Sigmoid colon (tissue), 7 donors: Measurements from ENCODE around the gene DUOXA1. TPM values are rescaled to one million over a fixed set of nuclear protein-coding genes. Genes with fewer than 3 reads are reported as not detected.

ENCODE experiments used
- DNase-seq: peaks from one replicate; pipeline ENCODE4 v3.0.0-alpha.2; 2019
- H3K27ac ChIP-seq, 4 donors: fragments of 200-600 bp; sonication (generic); one replicate each; pipeline ENCODE4 v1.5.1; 2016 to 2019; ENCODE audit warnings: mild to moderate bottlenecking in 1 of 4
- H3K27me3 ChIP-seq, 3 donors: fragments of 200-600 bp; sonication (generic); one replicate each; pipeline ENCODE4 v1.5.1; 2019; ENCODE audit warnings: mild to moderate bottlenecking in 1 of 3
- H3K36me3 ChIP-seq, 4 donors: fragments of 200-600 bp; sonication (generic); one replicate each; pipeline ENCODE4 v1.5.1; 2016 to 2019
- H3K4me1 ChIP-seq, 4 donors: fragments of 200-600 bp; sonication (generic); one replicate each; pipeline ENCODE4 v1.5.1; 2017 to 2019
- H3K4me3 ChIP-seq, 4 donors: fragments of 200-600 bp; sonication (generic); one replicate each; pipeline ENCODE4 v1.5.1; 2017 to 2019; ENCODE audit warnings: mild to moderate bottlenecking in 2 of 4, moderate library complexity in 1 of 4
- H3K9me3 ChIP-seq, 4 donors: fragments of 200-600 bp in 3 of 4; sonication (generic) in 3 of 4; one replicate each; pipeline versions ENCODE4 v1.5.1 to v1.6.1; 2013 to 2019
- CTCF ChIP-seq, 4 experiments: fragments of 450-650 bp in 3 of 4; fragments of 200-600 bp in 1 of 4; IDR thresholded peaks; one replicate each; pipeline ENCODE4 v1.5.1; 2016 to 2019; ENCODE audit warnings: antibody characterized with exemption in 4 of 4, mild to moderate bottlenecking in 3 of 4, moderate library complexity in 2 of 4
- EP300 ChIP-seq, 4 donors: sonication (generic); formaldehyde crosslinking; IDR thresholded peaks; one replicate each; pipeline ENCODE4 v1.6.1; 2017; ENCODE audit warnings: antibody characterized with exemption in 4 of 4
- POLR2A ChIP-seq, 2 donors: fragments of 450-650 bp; IDR thresholded peaks; one replicate each; pipeline ENCODE4 v1.6.1; 2016; ENCODE audit warnings: antibody characterized with exemption in 2 of 2, mild to moderate bottlenecking in 2 of 2, moderate library complexity in 2 of 2
- POLR2AphosphoS5 ChIP-seq, 4 donors: sonication (generic); formaldehyde crosslinking; IDR thresholded peaks; one replicate each; pipeline ENCODE4 v1.6.1; 2017; ENCODE audit warnings: antibody characterized with exemption in 4 of 4
- WGBS, 2 donors: extraction: QIAGEN DNeasy Blood & Tissue Kit; methylation state at CpG; one replicate each; pipeline ENCODE4 v1.1.7; 2013; 5-methylcytosine and 5-hydroxymethylcytosine counted together
- intact Hi-C: fragments of 100-400 bp; cut with DNase I; formaldehyde crosslinking; loops from one replicate; pipeline ENCODE4 v1.15.1; 2023
- polyA plus RNA-seq, 3 donors: library from polyadenylated mRNA; stranded (reverse); fragments of 200-250 nt; gene quantifications; one replicate each; pipeline ENCODE4 v1.2.3, GENCODE V29; 2013
- total RNA-seq, 4 donors: library from RNA; depleted of rRNA; stranded (reverse); fragments of >200 nt; gene quantifications; one replicate each; pipeline ENCODE4 v1.1.0, GENCODE V29; 2016
- donor health status: healthy with polysubstance abuse.
- donor health status: Bipolar disorder and iron deficiency.
- donor health status: healthy.

Gene DUOXA1
- total and polyA plus RNA-seq, 7 donors, result 0.36 to 3.1 (median 1.7) TPM; not detected in 2

GRCh38 chr15:45146405-45146804 is 16.7 kb upstream of the DUOXA1 start:
- intact Hi-C loops, result no loop called here
- peaks cover 0 to 4% (median 0%) of the 10 kb centered on the region in 3 donors for H3K27me3 ChIP-seq
- 18 to 68% methylated on average over 4 of the region's 4 CpGs for WGBS, 2 donors
- no peak for DNase-seq
- no peak overlapping the region for H3K27ac ChIP-seq
- no peaks in the 10 kb centered on the region for H3K9me3 ChIP-seq
- no peaks in the 10 kb centered on the region for H3K36me3 ChIP-seq
- H3K4me1 ChIP-seq, result no peaks in the 10 kb centered on the region
- TF ChIP-seq EP300 (IDR thresholded peaks at IDR 0.05) (no peak), CTCF (IDR thresholded peaks at IDR 0.05) (no peak), POLR2AphosphoS5 (IDR thresholded peaks at IDR 0.05) (no peak), POLR2A (IDR thresholded peaks at IDR 0.05) (no peak)
- no peak overlapping the region for H3K4me3 ChIP-seq

- TF ChIP-seq POLR2AphosphoS5 (IDR thresholded peaks at IDR 0.05), result no peak
- TF ChIP-seq EP300 (IDR thresholded peaks at IDR 0.05), result no peak
- no peak for TF ChIP-seq POLR2A (IDR thresholded peaks at IDR 0.05)
- no peak for TF ChIP-seq CTCF (IDR thresholded peaks at IDR 0.05)
- no peak for DNase-seq
- H3K4me1 ChIP-seq, result no peaks in the 10 kb centered on the region
These were observed 15.1 kb upstream of the DUOXA1 start for GRCh38 chr15:45144775-45145174.

GRCh38 chr15:45143946-45144345 is 14.3 kb upstream of the DUOXA1 start:
- Histone ChIP-seq H3K9me3 (no peaks in the 10 kb centered on the region), H3K27me3 (peaks cover 0 to 14% (median 0%) of the 10 kb centered on the region in 3 donors), H3K4me3 (no peak overlapping the region), H3K27ac (no peak overlapping the region), H3K36me3 (no peaks in the 10 kb centered on the region), H3K4me1 (no peaks in the 10 kb centered on the region)
- WGBS, 2 donors, result 92 to 94% methylated on average over 11 of the region's 11 CpGs
- DNase-seq, result no peak
- intact Hi-C loops, result no loop called here
- TF ChIP-seq EP300 (IDR thresholded peaks at IDR 0.05) (no peak), POLR2AphosphoS5 (IDR thresholded peaks at IDR 0.05) (no peak), CTCF (IDR thresholded peaks at IDR 0.05) (no peak), POLR2A (IDR thresholded peaks at IDR 0.05) (no peak)

More at GRCh38 chr15:45144775-45145174, 15.1 kb upstream of the DUOXA1 start:
- no peak overlapping the region for H3K4me3 ChIP-seq
- no peaks in the 10 kb centered on the region for H3K36me3 ChIP-seq
- H3K9me3 ChIP-seq, result no peaks in the 10 kb centered on the region
- intact Hi-C loops, result no loop called here
- no peak overlapping the region for H3K27ac ChIP-seq
- H3K27me3 ChIP-seq, result peaks cover 0 to 5% (median 0%) of the 10 kb centered on the region in 3 donors
- 93% methylated on average over 9 of the region's 9 CpGs for WGBS, 2 donors

- intact Hi-C loops, result no loop called here
- H3K9me3 ChIP-seq, result no peaks in the 10 kb centered on the region
- H3K27ac ChIP-seq, result no peak overlapping the region
- DNase-seq, result no peak
- H3K4me3 ChIP-seq, result no peak overlapping the region
- no peak for TF ChIP-seq CTCF (IDR thresholded peaks at IDR 0.05)
- no peak for TF ChIP-seq POLR2A (IDR thresholded peaks at IDR 0.05)
- no peak for TF ChIP-seq EP300 (IDR thresholded peaks at IDR 0.05)
- no peak for TF ChIP-seq POLR2AphosphoS5 (IDR thresholded peaks at IDR 0.05)
- 89 to 92% methylated on average over 7 of the region's 7 CpGs for WGBS, 2 donors
- H3K36me3 ChIP-seq, result no peaks in the 10 kb centered on the region
- peaks cover 0 to 22% (median 0%) of the 10 kb centered on the region in 3 donors for H3K27me3 ChIP-seq
- H3K4me1 ChIP-seq, result no peaks in the 10 kb centered on the region
These were observed 13.4 kb upstream of the DUOXA1 start for GRCh38 chr15:45143056-45143455.

GRCh38 chr15:45141386-45141785 is 11.7 kb upstream of the DUOXA1 start:
- TF ChIP-seq POLR2AphosphoS5 (IDR thresholded peaks at IDR 0.05) (no peak), POLR2A (IDR thresholded peaks at IDR 0.05) (no peak), CTCF (IDR thresholded peaks at IDR 0.05) (no peak), EP300 (IDR thresholded peaks at IDR 0.05) (no peak)
- Histone ChIP-seq H3K4me1 (no peaks in the 10 kb centered on the region), H3K4me3 (no peak overlapping the region), H3K27ac (no peak overlapping the region), H3K27me3 (peaks cover 0 to 34% (median 3%) of the 10 kb centered on the region in 3 donors), H3K9me3 (no peaks in the 10 kb centered on the region), H3K36me3 (no peaks in the 10 kb centered on the region)
- intact Hi-C loops, result no loop called here
- WGBS, 2 donors, result 85 to 88% methylated on average over 5 of the region's 5 CpGs
- no peak for DNase-seq
